Measurements from ENCODE around the gene KRTAP12-3.

DNA sequence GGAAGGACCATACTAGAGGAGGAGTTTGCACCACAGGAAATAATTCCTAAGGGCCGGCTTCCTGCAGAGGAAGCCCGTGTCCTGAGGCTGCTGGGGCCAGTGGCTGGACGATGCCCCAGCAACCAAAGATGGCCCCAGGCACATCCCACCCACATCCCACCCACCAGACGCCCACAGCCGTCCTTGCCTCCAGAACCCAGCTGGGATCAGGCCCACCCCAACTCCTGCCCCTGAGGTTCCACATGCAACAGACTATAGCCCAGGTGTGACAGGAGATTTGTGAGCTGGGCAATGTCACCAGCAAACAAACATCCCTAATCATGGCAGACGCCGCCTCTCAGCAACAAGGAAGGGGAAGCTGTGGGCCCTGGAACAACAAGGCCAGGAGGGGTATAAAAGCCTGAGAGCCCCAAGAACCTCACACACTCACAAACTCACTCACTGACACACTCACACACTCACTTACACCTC is 31.0 kb upstream of the KRTAP12-3 start, which contains the start of gene KRTAP10-9:
- no peak for TF ChIP-seq POLR2A (IDR thresholded peaks at IDR 0.05)
- TF ChIP-seq, protein P1, sequence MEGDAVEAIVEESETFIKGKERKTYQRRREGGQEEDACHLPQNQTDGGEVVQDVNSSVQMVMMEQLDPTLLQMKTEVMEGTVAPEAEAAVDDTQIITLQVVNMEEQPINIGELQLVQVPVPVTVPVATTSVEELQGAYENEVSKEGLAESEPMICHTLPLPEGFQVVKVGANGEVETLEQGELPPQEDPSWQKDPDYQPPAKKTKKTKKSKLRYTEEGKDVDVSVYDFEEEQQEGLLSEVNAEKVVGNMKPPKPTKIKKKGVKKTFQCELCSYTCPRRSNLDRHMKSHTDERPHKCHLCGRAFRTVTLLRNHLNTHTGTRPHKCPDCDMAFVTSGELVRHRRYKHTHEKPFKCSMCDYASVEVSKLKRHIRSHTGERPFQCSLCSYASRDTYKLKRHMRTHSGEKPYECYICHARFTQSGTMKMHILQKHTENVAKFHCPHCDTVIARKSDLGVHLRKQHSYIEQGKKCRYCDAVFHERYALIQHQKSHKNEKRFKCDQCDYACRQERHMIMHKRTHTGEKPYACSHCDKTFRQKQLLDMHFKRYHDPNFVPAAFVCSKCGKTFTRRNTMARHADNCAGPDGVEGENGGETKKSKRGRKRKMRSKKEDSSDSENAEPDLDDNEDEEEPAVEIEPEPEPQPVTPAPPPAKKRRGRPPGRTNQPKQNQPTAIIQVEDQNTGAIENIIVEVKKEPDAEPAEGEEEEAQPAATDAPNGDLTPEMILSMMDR (IDR thresholded peaks at IDR 0.05) = no peak

Measured in tibial nerve (tissue), 3 donors.